Liver (tissue), 9 donors: Measurements from ENCODE around the gene KCNG3. TPM values are rescaled to one million over a fixed set of nuclear protein-coding genes. Genes with fewer than 3 reads are reported as not detected.

Experiments used
- DNase-seq: peaks from one replicate; pipeline ENCODE4 v3.0.0-alpha.2; 2017; ENCODE audit warnings: low spot score
- H3K27ac ChIP-seq, 2 donors: one replicate each; pipeline ENCODE4 v1.7.0; 2013; ENCODE audit warnings: inconsistent platforms in 2 of 2, low read length in 2 of 2, control low read depth in 1 of 2, low read depth in 1 of 2, mild to moderate bottlenecking in 1 of 2
- H3K27me3 ChIP-seq, 4 donors: one replicate each; pipeline versions ENCODE4 v1.6.1 to v1.7.0; 2013; ENCODE audit warnings: low read length in 3 of 4, inconsistent platforms in 1 of 4, mild to moderate bottlenecking in 1 of 4, moderate library complexity in 1 of 4; ENCODE audit not compliant: control insufficient read depth in 4 of 4, insufficient read depth in 4 of 4
- H3K36me3 ChIP-seq, 4 donors: one replicate each; pipeline versions ENCODE4 v1.6.1 to v1.7.0; 2013; ENCODE audit warnings: low read length in 3 of 4, mild to moderate bottlenecking in 3 of 4, low read depth in 1 of 4, moderate library complexity in 1 of 4; ENCODE audit not compliant: control insufficient read depth in 4 of 4, insufficient read depth in 3 of 4
- H3K4me1 ChIP-seq, 4 donors: one replicate each; pipeline versions ENCODE4 v1.6.1 to v1.7.0; 2013; ENCODE audit warnings: low read length in 3 of 4, mild to moderate bottlenecking in 3 of 4, moderate library complexity in 1 of 4; ENCODE audit not compliant: control insufficient read depth in 4 of 4, insufficient read depth in 4 of 4
- H3K4me3 ChIP-seq, 3 donors: one replicate each; pipeline versions ENCODE4 v1.6.1 to v1.7.0; 2013; ENCODE audit warnings: low read length in 3 of 3, control low read depth in 1 of 3, low read depth in 1 of 3, mild to moderate bottlenecking in 1 of 3
- H3K9ac ChIP-seq, 2 donors: one replicate each; pipeline ENCODE4 v1.7.0; 2013; ENCODE audit warnings: low read length in 2 of 2, mild to moderate bottlenecking in 2 of 2, moderate library complexity in 2 of 2, control low read depth in 1 of 2, low read depth in 1 of 2
- H3K9me3 ChIP-seq, 4 donors: one replicate each; pipeline versions ENCODE4 v1.6.1 to v1.7.0; 2013; ENCODE audit warnings: low read length in 3 of 4; ENCODE audit not compliant: control insufficient read depth in 4 of 4
- EGR1 ChIP-seq, 2 donors: IDR thresholded peaks; 2 replicates each; pipeline ENCODE4 v1.6.1; 2016 to 2018; ENCODE audit warnings: antibody characterized with exemption in 2 of 2, low read depth in 2 of 2
- FOXA1 ChIP-seq: IDR thresholded peaks from 2 replicates; pipeline ENCODE4 v1.6.1; 2016; ENCODE audit warnings: antibody characterized with exemption
- FOXA2 ChIP-seq: IDR thresholded peaks from 2 replicates; pipeline ENCODE4 v1.6.1; 2016; ENCODE audit warnings: antibody characterized with exemption
- GABPA ChIP-seq, 2 donors: IDR thresholded peaks in 1 of 2; conservative IDR thresholded peaks in 1 of 2; 2 replicates each; pipeline ENCODE4 v1.6.1; 2016; ENCODE audit warnings: antibody characterized with exemption in 2 of 2, mild to moderate bottlenecking in 1 of 2, moderate library complexity in 1 of 2
- HNF4A ChIP-seq, 2 donors: conservative IDR thresholded peaks; 2 replicates each; pipeline ENCODE4 v1.6.1; 2016; ENCODE audit warnings: antibody characterized with exemption in 2 of 2, mild to moderate bottlenecking in 2 of 2
- HNF4G ChIP-seq: IDR thresholded peaks from 2 replicates; pipeline ENCODE4 v1.6.1; 2016; ENCODE audit warnings: antibody characterized with exemption
- JUND ChIP-seq, 2 donors: IDR thresholded peaks; 2 replicates each; pipeline ENCODE4 v1.6.1; 2016; ENCODE audit warnings: antibody characterized with exemption in 2 of 2
- NR2F2 ChIP-seq: IDR thresholded peaks from 2 replicates; pipeline ENCODE4 v1.6.1; 2016; ENCODE audit warnings: antibody characterized with exemption
- RAD21 ChIP-seq, 2 donors: IDR thresholded peaks; 2 replicates each; pipeline ENCODE4 v1.6.1; 2016; ENCODE audit warnings: antibody characterized with exemption in 2 of 2, mild to moderate bottlenecking in 2 of 2
- RXRA ChIP-seq, 2 donors: IDR thresholded peaks; 2 replicates each; pipeline ENCODE4 v1.6.1; 2017 to 2018; ENCODE audit warnings: antibody characterized with exemption in 2 of 2, mild to moderate bottlenecking in 1 of 2
- SP1 ChIP-seq: IDR thresholded peaks from 2 replicates; pipeline ENCODE4 v1.6.1; 2018; ENCODE audit warnings: antibody characterized with exemption, mild to moderate bottlenecking
- TAF1 ChIP-seq: conservative IDR thresholded peaks from 2 replicates; pipeline ENCODE4 v1.6.1; 2016; ENCODE audit warnings: antibody characterized with exemption, mild to moderate bottlenecking
- YY1 ChIP-seq: IDR thresholded peaks from 2 replicates; pipeline ENCODE4 v1.6.1; 2016; ENCODE audit warnings: antibody characterized with exemption, mild to moderate bottlenecking
- WGBS: extraction: QIAGEN DNeasy Blood & Tissue Kit; methylation state at CpG from one replicate; pipeline ENCODE4 v1.1.7; 2013; 5-methylcytosine and 5-hydroxymethylcytosine counted together
- polyA plus RNA-seq, 2 donors: library from polyadenylated mRNA; stranded (reverse) in 1 of 2; unstranded in 1 of 2; fragments of 200-250 nt in 1 of 2; fragments of >200 nt in 1 of 2; fragmentation: Nextera tagmentation in 1 of 2; extraction: Ambion mirVana in 1 of 2; gene quantifications; one replicate each; pipeline versions ENCODE4 v1.2.1 to v1.2.3, GENCODE V29; 2013 to 2015
- total RNA-seq, 2 donors: library from RNA; depleted of rRNA; stranded (reverse); fragments of >200 nt; gene quantifications; one replicate each; pipeline ENCODE4 v1.2.3, GENCODE V29; 2014
- TF ChIP-seq, protein P1 (sequence below): IDR thresholded peaks from 2 replicates; pipeline ENCODE4 v1.6.1; 2016; ENCODE audit warnings: antibody characterized with exemption
- TF ChIP-seq, protein P2 (sequence below): fragments of 150-350 bp; IDR thresholded peaks from 2 replicates; pipeline ENCODE4 v1.5.1; 2017; ENCODE audit warnings: improper control_type of control experiment, low read depth, low read length; ENCODE audit not compliant: missing input control
- TF ChIP-seq, protein P3 (sequence below): IDR thresholded peaks from 2 replicates; pipeline ENCODE4 v1.6.1; 2016; ENCODE audit warnings: antibody characterized with exemption, mild to moderate bottlenecking
- TF ChIP-seq, protein P4 (sequence below): IDR thresholded peaks from 2 replicates; pipeline ENCODE4 v1.6.1; 2016; ENCODE audit warnings: antibody characterized with exemption
- TF ChIP-seq, protein P5 (sequence below): IDR thresholded peaks from 2 replicates; pipeline ENCODE4 v1.6.1; 2016; ENCODE audit warnings: antibody characterized with exemption
- donor health status: healthy.
- donor health status: healthy.
- donor health status: healthy.
- donor health status: healthy.
- donor health status: healthy.

The KCNG3 gene
- total and polyA plus RNA-seq, 4 donors, result not detected

DNA sequence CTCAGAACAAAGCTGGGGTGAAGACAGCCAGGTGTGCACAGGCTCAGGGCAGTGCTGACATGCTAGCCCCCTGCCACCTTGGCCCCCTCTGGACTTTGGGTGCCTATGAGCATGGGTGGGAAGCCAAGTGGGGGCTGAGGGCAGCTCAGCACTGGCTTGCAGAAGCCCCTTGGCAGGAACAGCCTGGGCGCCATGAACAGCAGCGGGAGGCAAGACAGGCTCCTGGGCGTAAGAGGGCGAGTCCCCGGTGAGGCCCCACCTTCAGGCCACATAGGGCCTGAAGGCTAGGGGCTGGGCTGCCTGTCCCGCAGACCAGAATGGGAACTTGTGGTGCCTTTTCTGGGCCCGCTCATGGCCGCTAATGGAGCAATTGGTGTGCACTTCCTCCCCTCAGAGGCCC is 85.8 kb downstream of the KCNG3 start:
- Histone ChIP-seq H3K4me3 (no peak overlapping the region), H3K9ac (no peak overlapping the region), H3K4me1 (no peaks in the 10 kb centered on the region), H3K27ac (no peak overlapping the region), H3K9me3 (no peaks in the 10 kb centered on the region), H3K27me3 (no peaks in the 10 kb centered on the region), H3K36me3 (no peaks in the 10 kb centered on the region)
- DNase-seq, result no peak
- no peak for TF ChIP-seq TAF1
- TF ChIP-seq, protein P1, sequence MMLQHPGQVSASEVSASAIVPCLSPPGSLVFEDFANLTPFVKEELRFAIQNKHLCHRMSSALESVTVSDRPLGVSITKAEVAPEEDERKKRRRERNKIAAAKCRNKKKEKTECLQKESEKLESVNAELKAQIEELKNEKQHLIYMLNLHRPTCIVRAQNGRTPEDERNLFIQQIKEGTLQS, result no peak
- WGBS, result 95% methylated on average over 8 of the region's 8 CpGs

DNA sequence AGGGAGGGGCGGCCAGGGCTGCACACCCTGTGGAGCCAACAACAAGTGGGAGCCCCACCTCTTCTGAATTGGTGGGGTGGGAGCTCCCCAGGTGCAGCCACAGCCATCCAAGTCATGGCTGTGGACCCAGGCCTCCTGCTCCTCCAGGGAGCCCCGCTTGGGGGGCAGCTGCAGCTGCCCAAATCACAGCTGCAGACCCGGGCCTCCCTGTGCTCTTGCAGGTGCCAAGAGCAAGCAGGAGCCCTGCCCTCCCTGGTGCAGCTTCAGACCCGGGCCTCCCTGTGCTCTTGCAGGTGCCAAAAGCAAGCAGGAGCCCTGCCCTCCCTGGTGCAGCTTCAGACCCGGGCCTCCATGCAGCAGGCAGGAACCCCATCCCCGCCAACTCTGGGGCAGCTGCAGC is 86.3 kb downstream of the KCNG3 start:
- H3K4me1 ChIP-seq, result no peaks in the 10 kb centered on the region
- no peaks in the 10 kb centered on the region for H3K36me3 ChIP-seq
- DNase-seq, result no peak
- H3K27me3 ChIP-seq, result no peaks in the 10 kb centered on the region
- WGBS, result 89% methylated on average over 6 of the region's 6 CpGs
- no peaks in the 10 kb centered on the region for H3K9me3 ChIP-seq
- H3K9ac ChIP-seq, result no peak overlapping the region
- no peak overlapping the region for H3K4me3 ChIP-seq
- TF ChIP-seq FOXA1 (no peak), TAF1 (no peak), RXRA (IDR thresholded peaks at IDR 0.05) (no peak)
- TF ChIP-seq, protein P2, sequence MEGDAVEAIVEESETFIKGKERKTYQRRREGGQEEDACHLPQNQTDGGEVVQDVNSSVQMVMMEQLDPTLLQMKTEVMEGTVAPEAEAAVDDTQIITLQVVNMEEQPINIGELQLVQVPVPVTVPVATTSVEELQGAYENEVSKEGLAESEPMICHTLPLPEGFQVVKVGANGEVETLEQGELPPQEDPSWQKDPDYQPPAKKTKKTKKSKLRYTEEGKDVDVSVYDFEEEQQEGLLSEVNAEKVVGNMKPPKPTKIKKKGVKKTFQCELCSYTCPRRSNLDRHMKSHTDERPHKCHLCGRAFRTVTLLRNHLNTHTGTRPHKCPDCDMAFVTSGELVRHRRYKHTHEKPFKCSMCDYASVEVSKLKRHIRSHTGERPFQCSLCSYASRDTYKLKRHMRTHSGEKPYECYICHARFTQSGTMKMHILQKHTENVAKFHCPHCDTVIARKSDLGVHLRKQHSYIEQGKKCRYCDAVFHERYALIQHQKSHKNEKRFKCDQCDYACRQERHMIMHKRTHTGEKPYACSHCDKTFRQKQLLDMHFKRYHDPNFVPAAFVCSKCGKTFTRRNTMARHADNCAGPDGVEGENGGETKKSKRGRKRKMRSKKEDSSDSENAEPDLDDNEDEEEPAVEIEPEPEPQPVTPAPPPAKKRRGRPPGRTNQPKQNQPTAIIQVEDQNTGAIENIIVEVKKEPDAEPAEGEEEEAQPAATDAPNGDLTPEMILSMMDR, result no peak
- no peak overlapping the region for H3K27ac ChIP-seq

DNA sequence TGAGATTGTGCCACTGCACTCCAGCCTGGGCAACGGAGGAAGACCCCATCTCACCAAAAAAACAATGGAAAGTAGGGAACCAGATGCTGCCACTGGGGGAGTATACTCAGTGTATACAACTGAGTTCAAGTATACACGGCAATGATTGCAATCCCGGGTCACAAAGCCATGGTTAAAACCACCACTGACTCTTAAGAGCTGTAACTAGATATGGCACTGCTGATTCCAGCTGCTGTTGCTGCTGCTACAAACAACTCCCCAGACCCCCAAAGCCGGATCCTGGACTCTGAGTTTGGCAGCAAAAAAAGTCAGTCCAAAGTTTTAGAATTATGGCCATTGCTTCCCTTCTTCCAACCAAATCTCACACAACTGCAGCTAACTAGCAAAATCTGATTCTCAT is 89.1 kb downstream of the KCNG3 start:
- no peak overlapping the region for H3K27ac ChIP-seq
- no peak for DNase-seq
- H3K9me3 ChIP-seq, result peaks cover 0 to 1% (median 0%) of the 10 kb centered on the region in 4 donors
- H3K36me3 ChIP-seq, result no peaks in the 10 kb centered on the region
- whole genome bisulfite sequencing, result 83% methylated on average over 4 of the region's 4 CpGs
- TF ChIP-seq TAF1 (no peak), YY1 (no peak), FOXA1 (no peak), SP1 (no peak), JUND (IDR thresholded peaks at IDR 0.05) (no peak), FOXA2 (no peak), RXRA (IDR thresholded peaks at IDR 0.05) (no peak), RAD21 (IDR thresholded peaks at IDR 0.05) (no peak), HNF4G (no peak), GABPA (IDR thresholded peaks at IDR 0.05 in 1 of 2, conservative IDR thresholded peaks at IDR 0.05 in 1 of 2) (no peak), HNF4A (conservative IDR thresholded peaks at IDR 0.05) (no peak), NR2F2 (no peak), EGR1 (IDR thresholded peaks at IDR 0.05; ENCODE audit: low read depth in 2 of 2) (no peak)
- TF ChIP-seq, protein P2, result no peak
- TF ChIP-seq, protein P3, sequence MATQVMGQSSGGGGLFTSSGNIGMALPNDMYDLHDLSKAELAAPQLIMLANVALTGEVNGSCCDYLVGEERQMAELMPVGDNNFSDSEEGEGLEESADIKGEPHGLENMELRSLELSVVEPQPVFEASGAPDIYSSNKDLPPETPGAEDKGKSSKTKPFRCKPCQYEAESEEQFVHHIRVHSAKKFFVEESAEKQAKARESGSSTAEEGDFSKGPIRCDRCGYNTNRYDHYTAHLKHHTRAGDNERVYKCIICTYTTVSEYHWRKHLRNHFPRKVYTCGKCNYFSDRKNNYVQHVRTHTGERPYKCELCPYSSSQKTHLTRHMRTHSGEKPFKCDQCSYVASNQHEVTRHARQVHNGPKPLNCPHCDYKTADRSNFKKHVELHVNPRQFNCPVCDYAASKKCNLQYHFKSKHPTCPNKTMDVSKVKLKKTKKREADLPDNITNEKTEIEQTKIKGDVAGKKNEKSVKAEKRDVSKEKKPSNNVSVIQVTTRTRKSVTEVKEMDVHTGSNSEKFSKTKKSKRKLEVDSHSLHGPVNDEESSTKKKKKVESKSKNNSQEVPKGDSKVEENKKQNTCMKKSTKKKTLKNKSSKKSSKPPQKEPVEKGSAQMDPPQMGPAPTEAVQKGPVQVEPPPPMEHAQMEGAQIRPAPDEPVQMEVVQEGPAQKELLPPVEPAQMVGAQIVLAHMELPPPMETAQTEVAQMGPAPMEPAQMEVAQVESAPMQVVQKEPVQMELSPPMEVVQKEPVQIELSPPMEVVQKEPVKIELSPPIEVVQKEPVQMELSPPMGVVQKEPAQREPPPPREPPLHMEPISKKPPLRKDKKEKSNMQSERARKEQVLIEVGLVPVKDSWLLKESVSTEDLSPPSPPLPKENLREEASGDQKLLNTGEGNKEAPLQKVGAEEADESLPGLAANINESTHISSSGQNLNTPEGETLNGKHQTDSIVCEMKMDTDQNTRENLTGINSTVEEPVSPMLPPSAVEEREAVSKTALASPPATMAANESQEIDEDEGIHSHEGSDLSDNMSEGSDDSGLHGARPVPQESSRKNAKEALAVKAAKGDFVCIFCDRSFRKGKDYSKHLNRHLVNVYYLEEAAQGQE, result no peak
- TF ChIP-seq, protein P1, result no peak
- TF ChIP-seq, protein P4, sequence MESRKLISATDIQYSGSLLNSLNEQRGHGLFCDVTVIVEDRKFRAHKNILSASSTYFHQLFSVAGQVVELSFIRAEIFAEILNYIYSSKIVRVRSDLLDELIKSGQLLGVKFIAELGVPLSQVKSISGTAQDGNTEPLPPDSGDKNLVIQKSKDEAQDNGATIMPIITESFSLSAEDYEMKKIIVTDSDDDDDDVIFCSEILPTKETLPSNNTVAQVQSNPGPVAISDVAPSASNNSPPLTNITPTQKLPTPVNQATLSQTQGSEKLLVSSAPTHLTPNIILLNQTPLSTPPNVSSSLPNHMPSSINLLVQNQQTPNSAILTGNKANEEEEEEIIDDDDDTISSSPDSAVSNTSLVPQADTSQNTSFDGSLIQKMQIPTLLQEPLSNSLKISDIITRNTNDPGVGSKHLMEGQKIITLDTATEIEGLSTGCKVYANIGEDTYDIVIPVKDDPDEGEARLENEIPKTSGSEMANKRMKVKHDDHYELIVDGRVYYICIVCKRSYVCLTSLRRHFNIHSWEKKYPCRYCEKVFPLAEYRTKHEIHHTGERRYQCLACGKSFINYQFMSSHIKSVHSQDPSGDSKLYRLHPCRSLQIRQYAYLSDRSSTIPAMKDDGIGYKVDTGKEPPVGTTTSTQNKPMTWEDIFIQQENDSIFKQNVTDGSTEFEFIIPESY, result no peak
- TF ChIP-seq, protein P5, sequence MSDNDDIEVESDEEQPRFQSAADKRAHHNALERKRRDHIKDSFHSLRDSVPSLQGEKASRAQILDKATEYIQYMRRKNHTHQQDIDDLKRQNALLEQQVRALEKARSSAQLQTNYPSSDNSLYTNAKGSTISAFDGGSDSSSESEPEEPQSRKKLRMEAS, result no peak
- no peaks in the 10 kb centered on the region for H3K27me3 ChIP-seq
- no peak overlapping the region for H3K9ac ChIP-seq
- no peaks in the 10 kb centered on the region for H3K4me1 ChIP-seq
- no peak overlapping the region for H3K4me3 ChIP-seq
